ENCODE data around the gene TCF7L1.
A peak's percentile ranks its signal among the peaks of the same experiment; 100 is the strongest.
"Not testable (repeated sequence)": the region's sequence is repeated elsewhere in the genome, so short reads cannot be mapped to it uniquely, and the experiment has no call there.

The TCF7L1 gene

DNA sequence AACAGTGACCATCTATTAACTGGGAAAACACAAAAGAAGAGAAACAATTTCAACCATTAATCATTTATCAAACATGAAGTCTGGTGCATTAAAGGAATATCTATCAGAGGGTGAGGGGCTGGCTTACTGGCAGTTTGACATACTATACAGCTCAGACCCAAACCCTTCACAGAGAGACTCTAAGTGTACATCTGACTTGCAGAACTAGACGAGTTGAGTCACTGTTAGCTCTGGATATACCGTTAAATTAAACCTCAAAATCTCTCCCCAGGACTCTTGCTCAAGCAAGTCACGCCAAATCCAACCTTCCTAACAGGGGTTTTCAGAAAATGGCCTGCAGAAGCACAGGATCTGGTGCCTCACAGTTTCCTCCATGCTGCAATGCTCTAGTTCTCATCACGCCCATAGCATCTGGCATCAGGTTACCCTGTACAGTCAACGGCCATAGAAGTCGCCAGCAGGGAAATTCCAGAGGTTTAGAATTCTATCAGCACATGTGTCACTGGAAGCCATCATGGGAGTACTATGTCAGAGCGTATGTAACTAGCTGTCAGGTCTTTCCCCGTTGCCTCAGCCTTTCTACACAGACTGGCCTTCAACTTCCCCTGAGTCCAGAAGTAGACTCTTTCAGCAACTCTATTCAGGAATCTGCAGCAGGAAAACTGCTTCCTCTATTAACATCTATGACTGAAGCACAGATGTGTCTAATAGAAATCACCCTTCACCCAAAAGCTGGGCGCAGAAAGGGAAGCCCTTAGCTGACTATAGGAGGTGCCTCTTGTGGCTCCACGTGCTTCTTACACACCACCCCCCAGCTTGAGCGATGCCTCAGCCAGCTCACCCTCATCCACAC lies 185.3 kb downstream of the TCF7L1 start:
- no peaks in the 10 kb centered on the region for H3K27me3 ChIP-seq
- no peaks in the 10 kb centered on the region for H3K9me3 ChIP-seq
- peaks cover 51 to 54% of the 10 kb centered on the region in 2 experiments for H3K4me1 ChIP-seq (ENCODE audit: control insufficient read depth in 1 of 2, insufficient read depth in 1 of 2, low read depth in 1 of 2, low read length in 1 of 2)
- peaks cover 90% of the 10 kb centered on the region for H3K36me3 ChIP-seq
- peak overlapping the region; percentile 70 for H3K27ac ChIP-seq
- TF ChIP-seq, protein P1, sequence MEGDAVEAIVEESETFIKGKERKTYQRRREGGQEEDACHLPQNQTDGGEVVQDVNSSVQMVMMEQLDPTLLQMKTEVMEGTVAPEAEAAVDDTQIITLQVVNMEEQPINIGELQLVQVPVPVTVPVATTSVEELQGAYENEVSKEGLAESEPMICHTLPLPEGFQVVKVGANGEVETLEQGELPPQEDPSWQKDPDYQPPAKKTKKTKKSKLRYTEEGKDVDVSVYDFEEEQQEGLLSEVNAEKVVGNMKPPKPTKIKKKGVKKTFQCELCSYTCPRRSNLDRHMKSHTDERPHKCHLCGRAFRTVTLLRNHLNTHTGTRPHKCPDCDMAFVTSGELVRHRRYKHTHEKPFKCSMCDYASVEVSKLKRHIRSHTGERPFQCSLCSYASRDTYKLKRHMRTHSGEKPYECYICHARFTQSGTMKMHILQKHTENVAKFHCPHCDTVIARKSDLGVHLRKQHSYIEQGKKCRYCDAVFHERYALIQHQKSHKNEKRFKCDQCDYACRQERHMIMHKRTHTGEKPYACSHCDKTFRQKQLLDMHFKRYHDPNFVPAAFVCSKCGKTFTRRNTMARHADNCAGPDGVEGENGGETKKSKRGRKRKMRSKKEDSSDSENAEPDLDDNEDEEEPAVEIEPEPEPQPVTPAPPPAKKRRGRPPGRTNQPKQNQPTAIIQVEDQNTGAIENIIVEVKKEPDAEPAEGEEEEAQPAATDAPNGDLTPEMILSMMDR (IDR thresholded peaks at IDR 0.05): no peak
- no peak overlapping the region for H3K4me3 ChIP-seq (ENCODE audit: low read depth in 1 of 2, low read length in 1 of 2)

DNA sequence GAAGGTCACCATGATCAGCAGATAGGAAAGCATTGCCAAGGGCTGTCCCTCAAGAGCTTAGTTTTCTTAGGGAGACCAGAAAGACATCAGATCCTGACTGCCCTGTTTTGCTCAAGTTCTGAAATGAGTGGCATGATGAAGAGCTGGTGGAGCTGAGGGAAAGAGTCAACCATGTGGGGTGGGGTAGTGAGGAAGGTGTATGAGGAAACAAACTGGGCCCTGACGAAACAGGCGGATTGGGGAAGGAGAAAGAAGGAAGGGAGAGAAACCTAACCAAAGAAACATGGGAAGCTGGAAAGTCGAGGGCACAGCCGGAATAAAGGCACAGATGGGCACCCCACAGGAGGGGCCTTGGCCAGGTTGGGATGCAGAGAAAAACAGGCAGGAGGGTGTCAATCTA lies 186.6 kb downstream of the TCF7L1 start:
- Histone ChIP-seq H3K36me3 (peaks cover 90% of the 10 kb centered on the region), H3K27me3 (no peaks in the 10 kb centered on the region), H3K4me3 (ENCODE audit: low read depth in 1 of 2, low read length in 1 of 2) (no peak overlapping the region), H3K9me3 (no peaks in the 10 kb centered on the region), H3K27ac (peak overlapping the region; percentile 65), H3K4me1 (ENCODE audit: control insufficient read depth in 1 of 2, insufficient read depth in 1 of 2, low read depth in 1 of 2, low read length in 1 of 2) (peaks cover 64 to 67% of the 10 kb centered on the region in 2 experiments)
- TF ChIP-seq, protein P1 (IDR thresholded peaks at IDR 0.05): no peak

DNA sequence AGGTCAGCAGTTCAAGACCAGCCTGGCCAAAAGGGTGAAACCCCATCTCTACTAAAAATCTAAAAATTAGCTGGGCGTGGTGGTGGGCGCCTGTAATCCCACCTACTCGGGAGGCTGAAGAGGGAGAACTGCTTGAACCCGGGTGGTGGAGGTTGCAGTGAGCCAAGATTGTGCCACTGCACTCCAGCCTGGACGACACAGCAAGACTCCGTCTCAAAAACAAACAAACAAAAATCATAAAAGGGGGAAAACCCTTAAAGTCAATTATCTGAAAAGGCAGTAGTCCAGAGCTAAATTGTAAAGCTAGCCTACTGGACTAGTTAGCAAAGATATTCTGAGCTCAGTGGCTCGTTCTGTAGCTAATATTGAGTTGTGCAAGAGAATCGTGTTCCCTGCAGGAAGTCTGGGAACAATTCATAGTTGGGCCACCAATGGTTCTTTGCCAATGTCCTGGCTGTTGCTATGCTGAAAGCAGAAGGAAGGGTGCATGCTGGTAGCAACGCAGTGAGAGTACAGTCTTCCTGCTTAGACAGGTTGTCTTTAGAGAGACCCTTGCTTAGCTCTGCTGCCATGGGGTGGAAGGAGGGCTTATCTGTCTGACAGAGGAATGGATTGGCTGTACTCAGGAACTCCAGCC lies 190.3 kb downstream of the TCF7L1 start:
- Histone ChIP-seq H3K9me3 (no peaks in the 10 kb centered on the region), H3K27ac (peak overlapping the region; percentile 98), H3K4me3 (ENCODE audit: low read depth in 1 of 2, low read length in 1 of 2) (peak overlapping the region; percentile 27 to 77), H3K4me1 (ENCODE audit: control insufficient read depth in 1 of 2, insufficient read depth in 1 of 2, low read depth in 1 of 2, low read length in 1 of 2) (peaks cover 77 to 89% of the 10 kb centered on the region in 2 experiments), H3K27me3 (no peaks in the 10 kb centered on the region), H3K36me3 (peaks cover 62% of the 10 kb centered on the region)
- TF ChIP-seq, protein P1 (IDR thresholded peaks at IDR 0.05): no peak

DNA sequence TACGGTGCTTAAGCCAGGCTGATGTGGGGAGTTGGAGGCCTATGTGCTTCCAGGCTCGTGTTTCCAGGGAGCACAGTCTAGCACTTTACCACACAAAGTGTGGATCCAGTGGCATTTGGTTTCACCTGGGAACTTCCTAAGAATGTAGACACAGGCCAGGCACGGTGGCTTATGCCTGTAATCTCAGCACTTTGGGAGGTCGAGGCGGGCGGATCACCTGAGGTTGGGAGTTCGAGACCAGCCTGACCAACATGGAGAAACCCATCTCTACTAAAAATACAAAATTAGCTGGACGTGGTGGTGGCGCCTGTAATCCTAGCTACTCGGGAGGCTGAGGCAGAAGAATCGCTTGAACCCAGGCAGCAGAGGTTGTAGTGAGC lies 190.8 kb downstream of the TCF7L1 start:
- H3K4me3 ChIP-seq (ENCODE audit: low read depth in 1 of 2, low read length in 1 of 2): peak overlapping the region; percentile 27 to 77
- H3K27me3 ChIP-seq, H3K9me3 ChIP-seq: not testable (repeated sequence)
- peaks cover 76 to 89% of the 10 kb centered on the region in 2 experiments for H3K4me1 ChIP-seq (ENCODE audit: control insufficient read depth in 1 of 2, insufficient read depth in 1 of 2, low read depth in 1 of 2, low read length in 1 of 2)
- peaks cover 57% of the 10 kb centered on the region for H3K36me3 ChIP-seq
- peak overlapping the region; percentile 98 for H3K27ac ChIP-seq

DNA sequence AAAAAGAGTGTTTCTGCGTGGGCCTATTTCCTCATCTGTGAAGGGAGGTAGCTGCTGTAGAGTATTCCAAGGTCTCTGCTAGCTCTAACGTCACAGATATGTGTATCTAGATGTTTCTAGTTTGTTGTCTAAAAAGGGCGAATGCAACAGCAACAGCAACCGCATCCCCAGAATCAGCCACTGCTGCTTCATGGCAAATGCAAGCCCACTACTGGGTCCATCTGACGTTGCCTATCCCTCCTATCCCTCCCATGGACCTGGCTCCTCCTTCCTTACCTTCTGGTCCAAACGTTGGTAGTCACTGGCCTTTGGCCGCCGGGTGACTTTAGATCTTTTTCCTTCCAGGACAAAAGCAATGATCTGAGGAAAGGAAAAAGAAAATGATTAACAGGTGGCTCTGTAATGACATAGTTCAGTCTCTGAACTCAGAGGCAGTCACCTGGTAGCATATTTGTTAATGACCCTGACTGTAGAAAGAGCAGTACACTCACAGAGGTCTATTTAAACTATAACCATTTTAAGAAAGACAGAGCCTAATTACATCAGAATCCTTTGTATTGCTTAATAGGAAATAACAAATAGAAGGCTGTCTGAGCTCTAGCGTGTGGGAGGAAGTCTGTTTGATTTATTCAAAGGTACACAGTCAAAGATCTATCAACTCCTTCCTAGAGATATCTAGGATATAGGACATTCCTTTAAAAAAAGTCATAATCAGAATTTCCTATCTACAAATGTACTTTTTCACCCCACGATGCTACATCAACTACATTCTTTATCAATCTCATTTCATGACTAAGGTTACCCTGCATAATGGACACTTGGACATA lies 191.7 kb downstream of the TCF7L1 start:
- Histone ChIP-seq H3K9me3 (no peaks in the 10 kb centered on the region), H3K4me3 (ENCODE audit: low read depth in 1 of 2, low read length in 1 of 2) (peak overlapping the region; percentile 77 to 87), H3K27ac (peak overlapping the region; percentile 98), H3K36me3 (peaks cover 50% of the 10 kb centered on the region), H3K27me3 (no peaks in the 10 kb centered on the region), H3K4me1 (ENCODE audit: control insufficient read depth in 1 of 2, insufficient read depth in 1 of 2, low read depth in 1 of 2, low read length in 1 of 2) (peaks cover 68 to 83% of the 10 kb centered on the region in 2 experiments)
- TF ChIP-seq, protein P1 (IDR thresholded peaks at IDR 0.05): no peak
